ENCODE results near the gene APPL2. TPM values are rescaled to one million over a fixed set of nuclear protein-coding genes. Genes with fewer than 3 reads are reported as not detected.

Gene APPL2
- total RNA-seq, 1 donor from 2014 or later, result 35.6 TPM

DNA sequence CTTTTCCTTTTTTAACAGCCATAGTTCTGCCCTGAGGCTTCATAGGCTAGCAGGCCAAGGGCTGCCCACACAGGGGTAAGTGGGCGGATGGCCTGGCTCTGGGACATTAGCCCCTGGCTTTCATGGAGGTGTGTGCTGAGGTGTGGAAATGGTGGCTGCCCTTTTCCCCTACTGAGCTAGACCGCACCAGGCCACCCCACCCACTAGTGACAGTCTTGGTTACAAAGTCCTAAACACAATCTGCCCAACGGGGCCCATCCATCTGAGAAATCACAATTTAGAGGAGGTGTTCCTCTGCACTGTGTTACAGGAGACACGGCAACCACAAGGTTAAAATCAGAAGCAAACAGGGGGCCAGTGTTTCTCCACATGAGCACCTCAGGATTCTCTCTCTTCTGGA is 35.6 kb downstream of the APPL2 start:
- H3K27me3 Mint-ChIP-seq (ENCODE audit: unreplicated experiment), result peaks cover 6% of the 10 kb centered on the region
- H3K9me3 Mint-ChIP-seq (ENCODE audit: unreplicated experiment), result peaks cover 5% of the 10 kb centered on the region
- no peak for DNase-seq
- H3K27ac Mint-ChIP-seq (ENCODE audit: unreplicated experiment), result no peak overlapping the region
- H3K36me3 Mint-ChIP-seq (ENCODE audit: unreplicated experiment), result peaks cover 7% of the 10 kb centered on the region
- H3K4me3 Mint-ChIP-seq (ENCODE audit: unreplicated experiment), result no peak overlapping the region
- TF ChIP-seq, protein P1, sequence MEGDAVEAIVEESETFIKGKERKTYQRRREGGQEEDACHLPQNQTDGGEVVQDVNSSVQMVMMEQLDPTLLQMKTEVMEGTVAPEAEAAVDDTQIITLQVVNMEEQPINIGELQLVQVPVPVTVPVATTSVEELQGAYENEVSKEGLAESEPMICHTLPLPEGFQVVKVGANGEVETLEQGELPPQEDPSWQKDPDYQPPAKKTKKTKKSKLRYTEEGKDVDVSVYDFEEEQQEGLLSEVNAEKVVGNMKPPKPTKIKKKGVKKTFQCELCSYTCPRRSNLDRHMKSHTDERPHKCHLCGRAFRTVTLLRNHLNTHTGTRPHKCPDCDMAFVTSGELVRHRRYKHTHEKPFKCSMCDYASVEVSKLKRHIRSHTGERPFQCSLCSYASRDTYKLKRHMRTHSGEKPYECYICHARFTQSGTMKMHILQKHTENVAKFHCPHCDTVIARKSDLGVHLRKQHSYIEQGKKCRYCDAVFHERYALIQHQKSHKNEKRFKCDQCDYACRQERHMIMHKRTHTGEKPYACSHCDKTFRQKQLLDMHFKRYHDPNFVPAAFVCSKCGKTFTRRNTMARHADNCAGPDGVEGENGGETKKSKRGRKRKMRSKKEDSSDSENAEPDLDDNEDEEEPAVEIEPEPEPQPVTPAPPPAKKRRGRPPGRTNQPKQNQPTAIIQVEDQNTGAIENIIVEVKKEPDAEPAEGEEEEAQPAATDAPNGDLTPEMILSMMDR (IDR thresholded peaks at IDR 0.05; ENCODE audit: partially characterized antibody, unreplicated experiment), result no peak
- H3K4me1 Mint-ChIP-seq (ENCODE audit: low read depth, unreplicated experiment), result peaks cover 15% of the 10 kb centered on the region

DNA sequence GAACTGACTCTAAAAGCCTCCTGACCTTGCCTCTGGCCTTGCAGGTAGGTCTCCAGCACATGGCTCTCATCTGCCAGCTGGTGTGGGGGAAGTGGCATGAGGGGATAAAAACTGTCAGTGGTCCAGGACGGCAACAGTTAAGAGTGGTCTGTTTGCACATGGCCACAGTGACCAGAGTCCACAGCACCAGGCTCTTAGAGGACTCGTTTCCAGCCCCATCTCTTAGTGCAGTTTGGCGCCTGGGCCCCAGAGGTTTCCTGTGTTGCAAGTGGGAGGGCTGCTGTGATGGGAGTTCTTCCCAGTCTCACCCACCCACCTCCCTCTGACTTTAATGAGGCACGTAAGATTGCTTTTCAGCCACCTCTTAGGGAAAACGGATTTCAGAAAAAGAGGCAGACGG is 37.0 kb downstream of the APPL2 start:
- Mint-ChIP-seq H3K27ac (ENCODE audit: unreplicated experiment) (peak overlapping the region; percentile 28), H3K36me3 (ENCODE audit: unreplicated experiment) (peaks cover 5% of the 10 kb centered on the region), H3K4me1 (ENCODE audit: low read depth, unreplicated experiment) (peaks cover 23% of the 10 kb centered on the region), H3K4me3 (ENCODE audit: unreplicated experiment) (no peak overlapping the region), H3K9me3 (ENCODE audit: unreplicated experiment) (peaks cover 5% of the 10 kb centered on the region), H3K27me3 (ENCODE audit: unreplicated experiment) (peaks cover 6% of the 10 kb centered on the region)
- TF ChIP-seq, protein P1 (IDR thresholded peaks at IDR 0.05; ENCODE audit: partially characterized antibody, unreplicated experiment), result no peak
- no peak for DNase-seq

DNA sequence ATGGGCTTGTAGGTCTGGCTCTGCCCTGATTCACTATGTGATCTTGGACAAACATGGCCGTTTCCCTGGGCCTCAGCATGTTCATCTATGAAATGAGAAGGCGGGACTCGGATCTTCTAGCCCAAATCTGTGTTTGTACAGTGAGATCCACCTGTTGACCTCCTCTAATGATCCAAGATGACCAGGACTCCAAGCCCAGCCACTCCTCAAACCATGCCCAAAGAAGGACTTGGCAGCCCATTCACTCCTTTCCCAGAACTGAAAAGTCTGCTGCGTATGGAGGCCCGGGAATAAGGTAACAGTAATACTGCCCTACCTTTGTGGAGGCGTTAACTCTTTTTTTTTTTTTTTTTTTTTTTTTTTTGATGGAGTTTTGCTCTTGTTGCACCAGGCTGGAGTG is 39.9 kb downstream of the APPL2 start:
- no peak overlapping the region for H3K27ac Mint-ChIP-seq (ENCODE audit: unreplicated experiment)
- no peak for DNase-seq
- TF ChIP-seq, protein P1 (IDR thresholded peaks at IDR 0.05; ENCODE audit: partially characterized antibody, unreplicated experiment), result no peak
- peaks cover 18% of the 10 kb centered on the region for H3K36me3 Mint-ChIP-seq (ENCODE audit: unreplicated experiment)
- peaks cover 17% of the 10 kb centered on the region for H3K9me3 Mint-ChIP-seq (ENCODE audit: unreplicated experiment)
- peaks cover 16% of the 10 kb centered on the region for H3K27me3 Mint-ChIP-seq (ENCODE audit: unreplicated experiment)
- H3K4me1 Mint-ChIP-seq (ENCODE audit: low read depth, unreplicated experiment), result peaks cover 46% of the 10 kb centered on the region
- H3K4me3 Mint-ChIP-seq (ENCODE audit: unreplicated experiment), result no peak overlapping the region

DNA sequence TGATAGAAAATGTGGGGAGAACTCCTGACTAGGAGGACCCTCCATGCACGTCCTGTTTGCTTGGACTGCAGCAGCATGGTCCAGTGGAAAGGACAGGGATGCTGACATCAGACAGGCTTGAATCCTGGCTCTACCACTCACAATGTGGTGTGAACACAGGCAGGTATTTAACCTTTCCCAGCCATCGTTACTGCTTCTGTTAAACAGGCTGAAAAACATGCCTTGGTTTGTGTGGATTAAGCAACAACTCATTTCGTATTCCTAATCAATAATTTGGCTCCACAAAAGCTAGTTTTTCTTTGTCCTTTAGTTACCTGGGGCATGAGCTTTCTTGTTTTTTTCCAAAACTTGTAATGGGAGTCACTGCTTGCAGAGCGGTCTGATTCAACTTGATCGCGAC is 41.0 kb downstream of the APPL2 start:
- peaks cover 19% of the 10 kb centered on the region for H3K27me3 Mint-ChIP-seq (ENCODE audit: unreplicated experiment)
- no peak overlapping the region for H3K27ac Mint-ChIP-seq (ENCODE audit: unreplicated experiment)
- peaks cover 52% of the 10 kb centered on the region for H3K4me1 Mint-ChIP-seq (ENCODE audit: low read depth, unreplicated experiment)
- TF ChIP-seq, protein P1 (IDR thresholded peaks at IDR 0.05; ENCODE audit: partially characterized antibody, unreplicated experiment), result no peak
- DNase-seq, result no peak
- H3K9me3 Mint-ChIP-seq (ENCODE audit: unreplicated experiment), result peaks cover 19% of the 10 kb centered on the region
- H3K4me3 Mint-ChIP-seq (ENCODE audit: unreplicated experiment), result no peak overlapping the region
- peaks cover 18% of the 10 kb centered on the region for H3K36me3 Mint-ChIP-seq (ENCODE audit: unreplicated experiment)

DNA sequence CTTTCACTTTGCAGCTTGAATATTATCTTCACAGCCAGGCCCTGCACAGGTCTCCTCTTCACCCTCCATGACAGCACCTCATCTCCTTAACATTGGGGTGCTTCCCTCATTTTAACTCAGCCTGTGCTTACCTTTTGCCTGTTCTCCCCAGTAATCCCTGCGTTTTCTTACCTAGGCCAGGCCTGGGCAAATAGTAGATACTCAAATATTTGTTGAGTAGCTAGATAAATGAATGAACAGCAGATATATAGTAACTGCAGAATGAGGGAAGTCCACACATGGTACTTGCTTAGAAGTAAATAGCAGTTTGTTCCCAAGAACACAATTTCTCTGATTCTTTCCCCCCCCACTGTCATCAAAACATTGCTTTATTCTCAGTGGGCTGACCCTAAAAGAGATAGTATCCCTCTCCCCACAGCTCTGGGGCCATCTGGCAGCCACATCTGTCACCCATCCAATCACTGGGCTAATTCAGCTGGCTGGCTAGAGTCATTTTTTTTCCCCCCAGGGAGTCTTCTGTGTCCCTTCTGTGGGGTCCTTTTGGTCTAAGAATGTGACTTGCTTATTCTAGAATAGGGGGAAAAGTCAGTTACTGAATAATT is 43.2 kb downstream of the APPL2 start:
- TF ChIP-seq, protein P1 (IDR thresholded peaks at IDR 0.05; ENCODE audit: partially characterized antibody, unreplicated experiment), result no peak
- Mint-ChIP-seq H3K4me3 (ENCODE audit: unreplicated experiment) (peak overlapping the region; percentile 2), H3K36me3 (ENCODE audit: unreplicated experiment) (peaks cover 26% of the 10 kb centered on the region), H3K4me1 (ENCODE audit: low read depth, unreplicated experiment) (peaks cover 46% of the 10 kb centered on the region), H3K9me3 (ENCODE audit: unreplicated experiment) (peaks cover 15% of the 10 kb centered on the region), H3K27ac (ENCODE audit: unreplicated experiment) (peak overlapping the region; percentile 94), H3K27me3 (ENCODE audit: unreplicated experiment) (peaks cover 19% of the 10 kb centered on the region)
- peak; percentile 75 for DNase-seq

All from glutamatergic neuron (in vitro differentiated cells).